B cell (primary cell): ENCODE results near the gene SMPX. TPM values are rescaled to one million over a fixed set of nuclear protein-coding genes. Genes with fewer than 3 reads are reported as not detected.

ENCODE experiments used
- ATAC-seq: fragments of 200-7000 bp; cut with Tn5 transposase; one replicate; pipeline ENCODE4 v1.10.0; 2021; ENCODE audit warnings: low read depth, mild to moderate bottlenecking, moderate number of reproducible peaks, moderate library complexity
- CTCF ChIA-PET: fragments of 350-600 bp; sonication (Branson Sonifier 250); formaldehyde crosslinking; loops from one replicate; lab custom pipeline; 2021; ENCODE audit warnings: antibody characterized with exemption, inconsistent platforms; lab: Charles Lee
- POLR2A ChIA-PET: fragments of 350-600 bp; sonication (Branson Sonifier 250); formaldehyde crosslinking; loops from one replicate; lab custom pipeline; 2021; ENCODE audit warnings: antibody characterized with exemption; lab: Charles Lee
- DNase-seq: peaks from one replicate; pipeline ENCODE4 v3.0.0; 2013
- H2AFZ ChIP-seq: 2 replicates; pipeline ENCODE4 v1.6.1; 2012; ENCODE audit warnings: mild to moderate bottlenecking, low read depth, low read length; ENCODE audit not compliant: insufficient read depth, poor library complexity, severe bottlenecking
- H3K27ac ChIP-seq, 2 donors: 1 replicate in 1 of 2; 2 replicates in 1 of 2; pipeline ENCODE4 v1.5.1; 2012 to 2013; ENCODE audit warnings: low read length in 2 of 2, mild to moderate bottlenecking in 2 of 2, moderate library complexity in 1 of 2
- H3K27me3 ChIP-seq, 4 experiments: fragments of 200-600 bp in 1 of 4; sonication (generic) in 1 of 4; replicated peaks in 1 of 4; 1 replicate in 2 of 4; 2 replicates in 2 of 4; pipeline versions ENCODE4 v1.6.1 to v1.7.0; 2013 to 2016; ENCODE audit warnings: low read length in 3 of 4, mild to moderate bottlenecking in 2 of 4, mixed read lengths in 1 of 4, moderate library complexity in 1 of 4; ENCODE audit not compliant: insufficient read depth in 4 of 4, control insufficient read depth in 3 of 4; ENCODE audit errors: control extremely low read depth in 1 of 4
- H3K36me3 ChIP-seq, 2 experiments: replicated peaks in 1 of 2; 1 replicate in 1 of 2; 2 replicates in 1 of 2; pipeline versions ENCODE4 v1.6.1 to v1.7.1; 2013; ENCODE audit warnings: low read length in 1 of 2; ENCODE audit not compliant: insufficient read depth in 2 of 2, control insufficient read depth in 1 of 2; ENCODE audit errors: control extremely low read depth in 1 of 2, extremely low read depth in 1 of 2
- H3K4me1 ChIP-seq, 2 donors: fragments of 200-600 bp in 1 of 2; sonication (generic) in 1 of 2; 1 replicate in 1 of 2; 2 replicates in 1 of 2; pipeline versions ENCODE4 v1.5.1 to v1.6.1; 2013 to 2017; ENCODE audit warnings: low read length in 2 of 2; ENCODE audit not compliant: control insufficient read depth in 2 of 2, insufficient read depth in 2 of 2
- H3K4me2 ChIP-seq: replicated peaks from 2 replicates; pipeline ENCODE3; 2012; ENCODE audit warnings: mild to moderate bottlenecking, low read depth, low read length; ENCODE audit not compliant: poor library complexity, severe bottlenecking
- H3K4me3 ChIP-seq, 5 experiments: fragments of 200-600 bp in 1 of 5; sonication (generic) in 1 of 5; 1 replicate in 3 of 5; 2 replicates in 2 of 5; pipeline versions ENCODE4 v1.5.1 to v1.7.0; 2011 to 2016; ENCODE audit warnings: low read length in 4 of 5, mild to moderate bottlenecking in 4 of 5, low read depth in 2 of 5, control low read depth in 1 of 5, moderate library complexity in 1 of 5; ENCODE audit not compliant: insufficient read depth in 1 of 5; ENCODE audit errors: control extremely low read depth in 1 of 5, extremely low read depth in 1 of 5
- H3K79me2 ChIP-seq: fragments of 200-600 bp; sonication (generic); one replicate; pipeline ENCODE4 v1.6.0; 2016; ENCODE audit warnings: low read length; ENCODE audit not compliant: control insufficient read depth, insufficient read depth
- H3K9ac ChIP-seq: fragments of 200-600 bp; sonication (generic); 2 replicates; pipeline ENCODE4 v1.6.1; 2017; ENCODE audit warnings: mild to moderate bottlenecking, low read length, moderate library complexity
- H3K9me3 ChIP-seq, 3 donors: one replicate each; pipeline versions ENCODE4 v1.6.1 to v1.7.1; 2013; ENCODE audit warnings: low read length in 2 of 3; ENCODE audit not compliant: control insufficient read depth in 2 of 3, insufficient read depth in 1 of 3; ENCODE audit errors: control extremely low read depth in 1 of 3
- H4K20me1 ChIP-seq: 2 replicates; pipeline ENCODE4 v1.6.0; 2012; ENCODE audit warnings: mild to moderate bottlenecking, low read length; ENCODE audit not compliant: insufficient read depth, control insufficient read depth, poor library complexity, severe bottlenecking
- H3K27ac Mint-ChIP-seq: one replicate; pipeline ENCODE4 v1.8.0; 2021; ENCODE audit warnings: mixed read lengths
- H3K27me3 Mint-ChIP-seq: one replicate; pipeline ENCODE4 v1.8.0; 2021; ENCODE audit warnings: mixed read lengths
- H3K4me1 Mint-ChIP-seq: one replicate; pipeline ENCODE4 v1.8.0; 2021; ENCODE audit warnings: mixed read lengths
- H3K4me3 Mint-ChIP-seq: one replicate; pipeline ENCODE4 v1.8.0; 2021; ENCODE audit warnings: mixed read lengths
- H3K9me3 Mint-ChIP-seq: one replicate; pipeline ENCODE4 v1.8.0; 2022; ENCODE audit warnings: mixed read lengths; ENCODE audit not compliant: insufficient read depth
- EZH2 ChIP-seq: IDR thresholded peaks from 2 replicates; pipeline ENCODE4 v1.6.1; 2012; ENCODE audit warnings: borderline replicate concordance, low read depth, mild to moderate bottlenecking, moderate library complexity, low read length; ENCODE audit not compliant: insufficient read depth, poor library complexity, severe bottlenecking
- WGBS: methylation state at CpG from one replicate; pipeline ENCODE4 v1.1.5; 2013; ENCODE audit warnings: missing lambda C conversion rate; ENCODE audit not compliant: insufficient coverage; 5-methylcytosine and 5-hydroxymethylcytosine counted together
- intact Hi-C: fragments of 100-400 bp; cut with micrococcal nuclease; formaldehyde crosslinking; loops from one replicate; pipeline ENCODE4 v1.10.0; 2022
- polyA plus RNA-seq: library from polyadenylated mRNA; depleted of rRNA; stranded (reverse); fragments of >200 nt; gene quantifications from 2 replicates; pipeline ENCODE4 v1.2.3, GENCODE V29; 2012
- total RNA-seq, 2 donors: library from RNA; stranded (reverse); fragments of 120-200 nt in 1 of 2; gene quantifications; 1 replicate in 1 of 2; 2 replicates in 1 of 2; pipeline versions ENCODE4 v1.2.3 to v1.2.4, GENCODE V29; 2013 to 2022
- TF ChIP-seq, protein P1 (sequence below): fragments of 200-600 bp; IDR thresholded peaks from one replicate; pipeline ENCODE4 v1.8.0; 2022; ENCODE audit warnings: antibody characterized with exemption, mild to moderate bottlenecking

SMPX gene
- total and polyA plus RNA-seq, 2 donors (not counting 1 experiment from before 2014, with no cell fraction given), result not detected

DNA sequence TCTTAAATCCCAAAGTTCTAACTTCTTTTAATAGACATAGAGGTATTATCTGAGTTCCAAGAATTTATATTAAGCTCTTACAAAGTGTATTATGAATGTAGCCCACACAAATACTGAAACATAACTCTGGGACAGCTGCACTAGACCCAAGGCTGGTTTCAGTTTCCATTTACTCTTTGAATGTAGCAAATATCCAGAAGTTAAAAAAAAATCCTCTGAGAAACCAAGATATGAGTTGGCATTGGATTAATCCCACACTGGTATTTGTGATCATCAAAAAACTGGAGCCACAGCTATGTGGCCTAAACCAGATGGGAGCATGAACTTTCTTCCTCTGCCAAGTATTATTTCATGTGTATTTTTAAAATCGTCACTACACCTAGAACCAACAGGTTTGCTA is 23.6 kb upstream of the SMPX start:
- Mint-ChIP-seq H3K27me3 (no peaks in the 10 kb centered on the region), H3K4me3 (no peak overlapping the region)
- CTCF ChIA-PET, result no interaction called here

DNA sequence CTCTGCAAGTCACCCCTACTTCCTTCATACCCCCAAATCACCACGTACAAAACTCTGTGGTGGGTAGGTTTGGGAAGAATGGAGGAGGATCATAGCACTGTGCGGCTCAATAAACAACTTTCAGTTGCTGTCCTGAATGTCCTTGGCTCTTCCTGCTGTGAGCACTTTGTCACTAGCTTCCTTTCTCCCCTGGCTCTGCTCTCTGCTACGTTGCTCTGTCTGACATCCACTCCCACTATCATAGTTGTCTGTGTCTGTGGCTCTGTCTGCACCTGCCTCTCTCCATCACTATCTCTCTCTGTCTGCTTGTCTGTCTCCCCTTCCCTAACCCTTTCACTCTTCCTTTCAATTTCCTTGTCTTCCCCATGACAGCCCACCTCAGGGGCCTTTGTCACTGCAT is 21.2 kb upstream of the SMPX start:
- DNase-seq (no peak), ATAC-seq (no peak)
- Mint-ChIP-seq H3K9me3 (no peaks in the 10 kb centered on the region), H3K27ac (no peak overlapping the region), H3K27me3 (no peaks in the 10 kb centered on the region), H3K4me3 (no peak overlapping the region), H3K4me1 (no peaks in the 10 kb centered on the region)
- no peaks in the 10 kb centered on the region for H4K20me1 ChIP-seq
- H3K4me2 ChIP-seq, result no peak overlapping the region
- POLR2A ChIA-PET, result no interaction called here
- no peaks in the 10 kb centered on the region for H3K4me1 ChIP-seq
- H3K79me2 ChIP-seq, result no peaks in the 10 kb centered on the region
- H3K4me3 ChIP-seq, result no peak overlapping the region
- CTCF ChIA-PET, result no interaction called here
- 40% methylated on average over 1 of the region's 3 CpGs for WGBS
- no peak overlapping the region for H2AFZ ChIP-seq
- H3K9ac ChIP-seq, result no peak overlapping the region
- no peaks in the 10 kb centered on the region for H3K36me3 ChIP-seq
- TF ChIP-seq, protein P1, sequence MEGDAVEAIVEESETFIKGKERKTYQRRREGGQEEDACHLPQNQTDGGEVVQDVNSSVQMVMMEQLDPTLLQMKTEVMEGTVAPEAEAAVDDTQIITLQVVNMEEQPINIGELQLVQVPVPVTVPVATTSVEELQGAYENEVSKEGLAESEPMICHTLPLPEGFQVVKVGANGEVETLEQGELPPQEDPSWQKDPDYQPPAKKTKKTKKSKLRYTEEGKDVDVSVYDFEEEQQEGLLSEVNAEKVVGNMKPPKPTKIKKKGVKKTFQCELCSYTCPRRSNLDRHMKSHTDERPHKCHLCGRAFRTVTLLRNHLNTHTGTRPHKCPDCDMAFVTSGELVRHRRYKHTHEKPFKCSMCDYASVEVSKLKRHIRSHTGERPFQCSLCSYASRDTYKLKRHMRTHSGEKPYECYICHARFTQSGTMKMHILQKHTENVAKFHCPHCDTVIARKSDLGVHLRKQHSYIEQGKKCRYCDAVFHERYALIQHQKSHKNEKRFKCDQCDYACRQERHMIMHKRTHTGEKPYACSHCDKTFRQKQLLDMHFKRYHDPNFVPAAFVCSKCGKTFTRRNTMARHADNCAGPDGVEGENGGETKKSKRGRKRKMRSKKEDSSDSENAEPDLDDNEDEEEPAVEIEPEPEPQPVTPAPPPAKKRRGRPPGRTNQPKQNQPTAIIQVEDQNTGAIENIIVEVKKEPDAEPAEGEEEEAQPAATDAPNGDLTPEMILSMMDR, result no peak
- no peak for TF ChIP-seq EZH2
- intact Hi-C loops, result no loop called here
- H3K27me3 ChIP-seq, result no peaks in the 10 kb centered on the region
- no peaks in the 10 kb centered on the region for H3K9me3 ChIP-seq
- no peak overlapping the region for H3K27ac ChIP-seq

More for the DNA sequence above, 23.6 kb upstream of the SMPX start:
- Histone ChIP-seq H3K27me3 (no peaks in the 10 kb centered on the region), H3K9me3 (no peaks in the 10 kb centered on the region), H3K4me1 (no peaks in the 10 kb centered on the region), H3K79me2 (no peaks in the 10 kb centered on the region), H3K27ac (no peak overlapping the region), H2AFZ (no peak overlapping the region), H3K4me3 (no peak overlapping the region), H3K36me3 (no peaks in the 10 kb centered on the region), H3K9ac (no peak overlapping the region), H3K4me2 (no peak overlapping the region), H4K20me1 (no peaks in the 10 kb centered on the region)
- POLR2A ChIA-PET, result no interaction called here
- WGBS, result no CpG with 5 or more reads among the region's 1 CpG
- Mint-ChIP-seq H3K4me1 (no peaks in the 10 kb centered on the region), H3K27ac (no peak overlapping the region), H3K9me3 (no peaks in the 10 kb centered on the region)
- no peak for TF ChIP-seq EZH2
- TF ChIP-seq, protein P1, result no peak
- no peak for DNase-seq
- no peak for ATAC-seq
- intact Hi-C loops, result no loop called here
